Spinal cord (tissue), 10 donors: ENCODE results near the gene APEX1. TPM values are rescaled to one million over a fixed set of nuclear protein-coding genes. Genes with fewer than 3 reads are reported as not detected.
"Not testable (repeated sequence)": the region's sequence is repeated elsewhere in the genome, so short reads cannot be mapped to it uniquely, and the experiment has no call there.

Source experiments
- DNase-seq, 6 donors: peaks; one replicate each; pipeline versions ENCODE4 v3.0.0 to v3.0.0-alpha.2; 2013 to 2015; ENCODE audit warnings: low spot score in 6 of 6, low read depth in 4 of 6
- H3K27ac ChIP-seq: one replicate; pipeline ENCODE4 v1.5.1; 2013; ENCODE audit warnings: low read depth, low read length, control low read depth
- H3K27me3 ChIP-seq: one replicate; pipeline ENCODE4 v1.6.1; 2013; ENCODE audit warnings: low read length; ENCODE audit not compliant: control insufficient read depth, insufficient read depth
- H3K36me3 ChIP-seq: one replicate; pipeline ENCODE4 v1.6.1; 2013; ENCODE audit warnings: low read length; ENCODE audit not compliant: control insufficient read depth, insufficient read depth
- H3K4me1 ChIP-seq: one replicate; pipeline ENCODE4 v1.6.1; 2013; ENCODE audit warnings: low read length; ENCODE audit not compliant: control insufficient read depth, insufficient read depth
- H3K4me3 ChIP-seq: one replicate; pipeline ENCODE4 v1.5.1; 2013; ENCODE audit warnings: low read depth, low read length, control low read depth
- H3K9me3 ChIP-seq: one replicate; pipeline ENCODE4 v1.6.1; 2013; ENCODE audit warnings: low read length; ENCODE audit not compliant: control insufficient read depth, insufficient read depth
- WGBS: methylation state at CpG from one replicate; pipeline ENCODE4 v1.1.5; 2013; ENCODE audit warnings: missing lambda C conversion rate; ENCODE audit not compliant: insufficient coverage; 5-methylcytosine and 5-hydroxymethylcytosine counted together
- polyA plus RNA-seq, 2 donors: library from polyadenylated mRNA; unstranded; fragments of 120-200 nt; gene quantifications; one replicate each; pipeline ENCODE4 v1.2.1, GENCODE V29; 2013; ENCODE audit not compliant: insufficient read length in 2 of 2
- total RNA-seq, 2 donors: library from RNA; depleted of rRNA in 1 of 2; stranded (reverse); fragments of 120-200 nt in 1 of 2; fragments of >200 nt in 1 of 2; gene quantifications; one replicate each; pipeline versions ENCODE4 v1.2.3 to v1.2.4, GENCODE V29; 2013 to 2014
- donor health status: healthy.

Gene APEX1
- total and polyA plus RNA-seq, 4 donors: 40.8 to 182 (median 129) TPM

GRCh38 chr14:20429801-20430669 is 25.0 kb upstream of the APEX1 start:
- Histone ChIP-seq H3K27me3 (peaks cover 2% of the 10 kb centered on the region), H3K9me3 (no peaks in the 10 kb centered on the region), H3K4me1 (peaks cover 22% of the 10 kb centered on the region), H3K27ac (no peak overlapping the region), H3K36me3 (no peaks in the 10 kb centered on the region), H3K4me3 (no peak overlapping the region)
- 73% methylated on average over 29 of the region's 30 CpGs for WGBS
- peak in 4 of 6 donors; percentile 24 to 68 (median 34) for DNase-seq

- Histone ChIP-seq H3K4me1 (peaks cover 28% of the 10 kb centered on the region), H3K4me3 (peak overlapping the region; percentile 26), H3K27ac (peak overlapping the region; percentile 18), H3K36me3 (no peaks in the 10 kb centered on the region), H3K9me3 (no peaks in the 10 kb centered on the region), H3K27me3 (peaks cover 6% of the 10 kb centered on the region)
- DNase-seq: peak in 4 of 6 donors; percentile 54 to 86 (median 66)
- 12% methylated on average over 40 of the region's 44 CpGs for WGBS
Measured at GRCh38 chr14:20434701-20435581, 20.1 kb upstream of the APEX1 start.

GRCh38 chr14:20435582-20436362 is 19.3 kb upstream of the APEX1 start, which contains the start of gene KLHL33:
KLHL33 (minus strand) TSS chr14:20436166; CDS start chr14:20435811, 355 bp downstream.
- Histone ChIP-seq H3K9me3 (no peaks in the 10 kb centered on the region), H3K36me3 (no peaks in the 10 kb centered on the region), H3K4me1 (peaks cover 21% of the 10 kb centered on the region), H3K4me3 (peak within 1 kb of the TSS; percentile 26), H3K27me3 (peaks cover 6% of the 10 kb centered on the region), H3K27ac (peak within 1 kb of the TSS; percentile 18)
- 75% methylated on average over 16 of the region's 17 CpGs for WGBS
- DNase-seq: no peak

- H3K27ac ChIP-seq: no peak overlapping the region
- no peaks in the 10 kb centered on the region for H3K9me3 ChIP-seq
- peaks cover 6% of the 10 kb centered on the region for H3K27me3 ChIP-seq
- H3K4me3 ChIP-seq: no peak overlapping the region
- 100% methylated on average over 3 of the region's 4 CpGs for WGBS
- H3K4me1 ChIP-seq: peaks cover 21% of the 10 kb centered on the region
- no peak for DNase-seq
- no peaks in the 10 kb centered on the region for H3K36me3 ChIP-seq
Measured at GRCh38 chr14:20436363-20436755, 18.7 kb upstream of the APEX1 start.

GRCh38 chr14:20438664-20439063 is 16.4 kb upstream of the APEX1 start:
- H3K9me3 ChIP-seq: no peaks in the 10 kb centered on the region
- peaks cover 21% of the 10 kb centered on the region for H3K4me1 ChIP-seq
- no peak for DNase-seq
- H3K36me3 ChIP-seq: peaks cover 6% of the 10 kb centered on the region
- WGBS: 97% methylated on average over 4 of the region's 7 CpGs
- no peak overlapping the region for H3K27ac ChIP-seq
- no peak overlapping the region for H3K4me3 ChIP-seq
- peaks cover 6% of the 10 kb centered on the region for H3K27me3 ChIP-seq

- Histone ChIP-seq H3K27me3 (peaks cover 4% of the 10 kb centered on the region), H3K9me3 (no peaks in the 10 kb centered on the region), H3K27ac (no peak overlapping the region), H3K36me3 (peaks cover 10% of the 10 kb centered on the region), H3K4me3 (no peak overlapping the region), H3K4me1 (peaks cover 6% of the 10 kb centered on the region)
- 100% methylated on average over 1 of the region's 5 CpGs for WGBS
- no peak for DNase-seq
Measured at GRCh38 chr14:20440465-20440864, 14.6 kb upstream of the APEX1 start.

- Histone ChIP-seq H3K27me3 (peaks cover 1% of the 10 kb centered on the region), H3K4me1 (peaks cover 2% of the 10 kb centered on the region), H3K36me3 (peaks cover 12% of the 10 kb centered on the region), H3K4me3 (no peak overlapping the region), H3K9me3 (no peaks in the 10 kb centered on the region), H3K27ac (no peak overlapping the region)
- 100% methylated on average over 1 of the region's 5 CpGs for WGBS
- DNase-seq: no peak
Measured at GRCh38 chr14:20440882-20441281, 14.1 kb upstream of the APEX1 start.

GRCh38 chr14:20441461-20441860 is 13.6 kb upstream of the APEX1 start:
- no peak for DNase-seq
- no peaks in the 10 kb centered on the region for H3K4me1 ChIP-seq
- H3K36me3 ChIP-seq: peaks cover 16% of the 10 kb centered on the region
- H3K4me3 ChIP-seq: no peak overlapping the region
- H3K9me3 ChIP-seq: no peaks in the 10 kb centered on the region
- no peaks in the 10 kb centered on the region for H3K27me3 ChIP-seq
- 83% methylated on average over 1 of the region's 2 CpGs for WGBS
- no peak overlapping the region for H3K27ac ChIP-seq

- not testable (repeated sequence) for DNase-seq, H3K27me3 ChIP-seq, H3K4me1 ChIP-seq, H3K9me3 ChIP-seq, H3K27ac ChIP-seq, H3K4me3 ChIP-seq
- peaks cover 33% of the 10 kb centered on the region for H3K36me3 ChIP-seq
- 100% methylated on average over 1 of the region's 4 CpGs for WGBS
Measured at GRCh38 chr14:20443650-20444049, 11.4 kb upstream of the APEX1 start.
